C4-2B (cell line): ENCODE data around the gene DNM3.

Experiments used
- H3K27ac ChIP-seq: fragments of 450-650 bp; 2 replicates; pipeline ENCODE4 v1.5.1; 2017
- CTCF ChIP-seq: fragments of 450-650 bp; conservative IDR thresholded peaks from 2 replicates; pipeline ENCODE4 v1.5.1; 2017; ENCODE audit warnings: mild to moderate bottlenecking
- ZFX ChIP-seq: fragments of 450-650 bp; IDR thresholded peaks from 2 replicates; pipeline ENCODE4 v1.6.1; 2017

DNM3 gene

DNA sequence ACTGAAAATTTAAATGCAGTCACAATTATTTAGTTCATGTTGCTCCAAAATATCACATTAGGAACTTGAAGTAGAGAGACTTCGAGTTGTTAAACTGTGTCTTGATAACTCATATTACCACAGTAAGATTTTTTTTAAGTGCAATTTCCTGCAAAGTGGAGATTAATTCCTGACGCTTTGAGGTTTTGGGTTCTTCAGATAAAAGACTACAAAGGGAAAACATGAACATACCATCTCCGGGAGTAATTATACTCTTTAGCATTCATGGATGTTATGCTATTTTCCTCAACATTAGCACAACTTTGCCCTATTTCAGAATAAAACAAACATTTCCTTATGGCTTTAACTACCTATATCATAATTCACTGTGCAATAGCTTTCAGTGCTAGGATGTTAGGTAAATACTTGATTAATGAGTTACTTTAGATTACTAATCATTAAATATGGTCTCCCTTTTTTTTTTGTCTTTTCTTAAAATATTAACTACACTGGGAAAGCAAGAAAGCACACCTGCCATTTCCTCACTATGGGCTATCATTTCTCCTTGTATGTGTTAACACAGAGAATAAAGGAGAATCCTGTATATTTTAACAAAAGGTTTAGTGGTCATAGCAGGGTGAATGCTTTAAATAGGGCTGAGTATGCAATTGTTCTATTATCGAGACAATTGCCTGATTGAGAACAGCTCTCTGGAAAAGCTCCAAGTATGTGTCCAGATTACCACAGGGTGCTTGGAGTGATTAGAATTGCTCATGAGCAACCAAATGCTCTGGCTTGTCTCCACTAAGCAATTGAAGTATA is 326.7 kb downstream of the DNM3 start:
- no peak overlapping the region for H3K27ac ChIP-seq
- TF ChIP-seq CTCF (no peak), ZFX (no peak)

GRCh38 chr1:172168597-172168872 is 327.2 kb downstream of the DNM3 start:
- no peak for TF ChIP-seq CTCF
- no peak for TF ChIP-seq ZFX
- no peak overlapping the region for H3K27ac ChIP-seq

DNA sequence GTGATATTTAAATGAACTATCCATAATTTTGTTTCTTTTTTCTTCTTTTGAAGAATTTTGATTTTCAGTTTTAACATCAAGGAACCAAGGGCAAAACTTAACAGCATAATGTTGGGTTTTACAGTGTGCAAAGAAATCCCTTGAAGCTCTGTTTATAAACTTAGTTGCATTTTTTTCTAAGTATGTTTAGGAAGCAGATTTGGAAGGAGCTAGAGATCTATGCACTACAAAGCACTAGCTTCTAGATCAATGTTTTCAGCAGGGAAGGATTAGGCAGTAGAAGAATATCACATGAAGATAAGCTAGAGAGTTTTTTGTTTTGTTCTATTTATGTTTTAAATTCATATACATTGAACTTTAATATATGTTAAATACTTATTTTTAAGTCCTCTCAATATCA is 328.5 kb downstream of the DNM3 start:
- no peak for TF ChIP-seq CTCF
- no peak for TF ChIP-seq ZFX

DNA sequence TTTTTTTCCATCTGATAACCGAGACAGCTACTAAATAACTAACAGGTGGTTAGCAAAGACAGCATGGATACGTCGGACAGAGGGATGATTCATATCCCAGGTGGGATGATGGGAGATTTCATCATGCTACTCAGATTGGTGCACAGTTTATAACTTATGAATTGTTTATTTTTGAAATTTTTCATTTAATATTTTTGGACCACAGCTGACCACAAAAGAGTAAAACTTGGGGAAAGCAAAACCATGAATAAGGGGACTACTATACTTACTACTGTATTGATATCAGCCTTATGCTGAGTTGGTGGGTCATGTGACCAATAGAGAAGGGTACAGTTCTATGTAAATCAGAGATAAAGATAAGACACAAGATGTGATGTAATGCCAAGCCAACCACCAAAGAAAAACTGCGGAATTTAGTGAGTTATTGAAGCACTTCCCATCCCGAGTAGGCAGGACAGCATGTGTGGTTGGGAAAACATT is 331.1 kb downstream of the DNM3 start:
- H3K27ac ChIP-seq = no peak overlapping the region
- no peak for TF ChIP-seq CTCF
- no peak for TF ChIP-seq ZFX

More for the DNA sequence above, 328.5 kb downstream of the DNM3 start:
- H3K27ac ChIP-seq = no peak overlapping the region

DNA sequence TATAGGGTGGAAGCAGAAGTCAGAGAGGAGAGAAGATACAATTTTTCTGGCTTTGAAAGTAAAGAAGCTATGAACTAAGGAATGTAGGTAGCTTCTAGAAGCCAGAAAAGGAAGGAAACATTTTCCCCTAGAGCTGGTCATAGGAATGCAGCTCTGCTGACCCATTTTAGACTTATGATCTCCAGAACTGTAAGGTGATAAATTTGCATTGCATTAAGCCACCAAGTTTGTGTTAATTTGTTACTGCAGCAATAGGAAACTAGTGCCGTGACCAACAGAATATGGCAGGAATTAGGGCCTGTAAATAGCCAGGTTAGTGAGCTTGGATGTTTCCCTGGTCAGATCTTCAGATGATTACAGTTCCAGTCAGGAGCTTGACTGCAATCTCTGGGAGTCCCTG is 334.9 kb downstream of the DNM3 start:
- H3K27ac ChIP-seq = no peak overlapping the region
- no peak for TF ChIP-seq ZFX
- no peak for TF ChIP-seq CTCF

- no peak overlapping the region for H3K27ac ChIP-seq
- no peak for TF ChIP-seq ZFX
- no peak for TF ChIP-seq CTCF
Measured at GRCh38 chr1:172177849-172178248, 336.6 kb downstream of the DNM3 start.

GRCh38 chr1:172178886-172179285 is 337.6 kb downstream of the DNM3 start:
- H3K27ac ChIP-seq = no peak overlapping the region
- TF ChIP-seq ZFX (no peak), CTCF (no peak)
